Activated CD8-positive, alpha-beta T cell treated with anti-CD3 and anti-CD28 coated beads for 36 hours (primary cell): ENCODE results near the gene STARD9. TPM values are rescaled to one million over a fixed set of nuclear protein-coding genes. Genes with fewer than 3 reads are reported as not detected.
A peak's percentile ranks its signal among the peaks of the same experiment; 100 is the strongest.

Experiments
- ATAC-seq: fragments of 200-7000 bp; cut with Tn5 transposase; one replicate; pipeline ENCODE4 v1.10.0; 2021; ENCODE audit warnings: mild to moderate bottlenecking, moderate library complexity
- CTCF ChIA-PET: fragments of 350-600 bp; sonication (Branson Sonifier 250); formaldehyde crosslinking; loops from one replicate; lab custom pipeline; 2021; ENCODE audit warnings: antibody characterized with exemption; lab: Charles Lee
- POLR2A ChIA-PET: fragments of 350-600 bp; sonication (Branson Sonifier 250); formaldehyde crosslinking; loops from one replicate; lab custom pipeline; 2021; ENCODE audit warnings: antibody characterized with exemption; lab: Charles Lee
- DNase-seq: peaks from one replicate; pipeline ENCODE4 v3.0.0-alpha.2; 2020
- H3K27ac Mint-ChIP-seq: one replicate; pipeline ENCODE4 v1.8.0; 2021; ENCODE audit warnings: mild to moderate bottlenecking, mixed read lengths
- H3K27me3 Mint-ChIP-seq: one replicate; pipeline ENCODE4 v1.8.0; 2021; ENCODE audit warnings: mixed read lengths
- H3K36me3 Mint-ChIP-seq: one replicate; pipeline ENCODE4 v1.8.0; 2021; ENCODE audit warnings: low read depth, mixed read lengths
- H3K4me1 Mint-ChIP-seq: one replicate; pipeline ENCODE4 v1.8.0; 2021; ENCODE audit warnings: low read depth, mixed read lengths
- H3K4me3 Mint-ChIP-seq: one replicate; pipeline ENCODE4 v1.8.0; 2021; ENCODE audit warnings: mild to moderate bottlenecking, moderate library complexity, mixed read lengths
- H3K9me3 Mint-ChIP-seq: one replicate; pipeline ENCODE4 v1.8.0; 2021; ENCODE audit warnings: mixed read lengths
- intact Hi-C: fragments of 100-400 bp; cut with micrococcal nuclease; formaldehyde crosslinking; loops from one replicate; pipeline ENCODE4 v1.10.0; 2022
- total RNA-seq, 2 experiments: library from RNA; stranded (reverse); gene quantifications; one replicate each; pipeline ENCODE4 v1.2.3, GENCODE V29; 2021
- TF ChIP-seq, protein P1 (sequence below): fragments of 200-600 bp; IDR thresholded peaks from one replicate; pipeline ENCODE4 v1.8.0; 2022; ENCODE audit warnings: antibody characterized with exemption, mild to moderate bottlenecking

The STARD9 gene
- total RNA-seq, result 1 to 10 TPM; 4.8 to 6.4 TPM

DNA sequence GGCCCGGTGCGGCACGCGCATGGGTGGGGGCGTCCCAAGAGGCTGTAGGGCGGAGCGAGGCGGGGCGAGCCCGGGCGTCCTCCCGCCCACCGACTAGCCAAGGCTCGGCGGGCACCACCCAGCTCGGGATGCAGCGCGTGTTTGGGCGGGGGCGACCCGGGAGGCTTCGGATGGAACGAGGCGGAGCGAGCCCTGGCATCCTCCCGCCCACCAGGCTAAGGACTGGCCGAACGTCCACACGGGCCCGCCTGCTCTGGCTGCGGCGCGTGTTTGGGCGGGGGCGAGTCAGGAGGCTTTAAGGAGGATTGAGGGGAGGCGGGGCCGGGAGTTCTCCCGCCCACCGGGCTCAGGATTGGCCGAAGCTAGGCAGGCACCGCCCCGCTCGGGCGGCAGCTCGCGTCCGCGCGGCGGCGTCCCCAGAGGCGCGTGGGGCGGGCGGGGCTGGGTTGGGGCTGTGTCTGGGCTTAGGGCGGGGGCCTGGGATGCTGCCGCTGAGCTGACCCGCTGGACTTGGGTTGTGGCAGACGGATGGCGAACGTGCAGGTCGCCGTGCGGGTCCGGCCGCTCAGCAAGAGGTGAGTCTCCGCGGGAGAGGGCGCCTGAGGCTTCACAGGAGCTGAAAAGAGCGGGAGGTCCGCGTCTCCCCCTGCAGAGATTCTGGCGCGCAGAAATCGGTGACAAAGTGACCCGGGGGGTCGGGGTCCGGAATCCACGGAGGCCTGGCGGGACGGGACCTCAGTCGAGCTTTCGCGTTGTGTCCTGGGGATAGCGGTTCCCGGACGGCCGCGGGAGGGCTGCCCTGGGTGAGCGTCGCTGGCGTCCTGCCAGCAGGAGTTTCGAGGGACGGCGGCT is at the start of gene STARD9:
Gene STARD9, plus strand, starts transcription at position 419 of the 852 bp plus-strand sequence. Its CDS starts 110 bp downstream, at position 529.
- CTCF ChIA-PET, result interaction anchor here (1.0 to 1.8 kb wide), 4 partner anchors 11 to 351 kb away, joined by 3 to 6 read pairs (median 4); no protein-coding TSS in a partner anchor
- peak within 1 kb of the TSS; percentile 93 for H3K4me3 Mint-ChIP-seq
- peak; percentile 98 for DNase-seq
- POLR2A ChIA-PET, result interaction anchor here (0.6 to 1.7 kb wide), 9 partner anchors 7 to 71 kb away, joined by 3 to 17 read pairs (median 3); partner anchors contain the start of genes HAUS2 and LRRC57
- no peaks in the 10 kb centered on the region for H3K9me3 Mint-ChIP-seq
- peak; percentile 94 for ATAC-seq
- H3K27me3 Mint-ChIP-seq, result no peaks in the 10 kb centered on the region
- peak within 1 kb of the TSS; percentile 89 for H3K27ac Mint-ChIP-seq
- peaks cover 29% of the 10 kb centered on the region for H3K4me1 Mint-ChIP-seq
- H3K36me3 Mint-ChIP-seq, result peaks cover 2% of the 10 kb centered on the region
- intact Hi-C loops, result no loop called here
- TF ChIP-seq, protein P1, sequence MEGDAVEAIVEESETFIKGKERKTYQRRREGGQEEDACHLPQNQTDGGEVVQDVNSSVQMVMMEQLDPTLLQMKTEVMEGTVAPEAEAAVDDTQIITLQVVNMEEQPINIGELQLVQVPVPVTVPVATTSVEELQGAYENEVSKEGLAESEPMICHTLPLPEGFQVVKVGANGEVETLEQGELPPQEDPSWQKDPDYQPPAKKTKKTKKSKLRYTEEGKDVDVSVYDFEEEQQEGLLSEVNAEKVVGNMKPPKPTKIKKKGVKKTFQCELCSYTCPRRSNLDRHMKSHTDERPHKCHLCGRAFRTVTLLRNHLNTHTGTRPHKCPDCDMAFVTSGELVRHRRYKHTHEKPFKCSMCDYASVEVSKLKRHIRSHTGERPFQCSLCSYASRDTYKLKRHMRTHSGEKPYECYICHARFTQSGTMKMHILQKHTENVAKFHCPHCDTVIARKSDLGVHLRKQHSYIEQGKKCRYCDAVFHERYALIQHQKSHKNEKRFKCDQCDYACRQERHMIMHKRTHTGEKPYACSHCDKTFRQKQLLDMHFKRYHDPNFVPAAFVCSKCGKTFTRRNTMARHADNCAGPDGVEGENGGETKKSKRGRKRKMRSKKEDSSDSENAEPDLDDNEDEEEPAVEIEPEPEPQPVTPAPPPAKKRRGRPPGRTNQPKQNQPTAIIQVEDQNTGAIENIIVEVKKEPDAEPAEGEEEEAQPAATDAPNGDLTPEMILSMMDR, result no peak

DNA sequence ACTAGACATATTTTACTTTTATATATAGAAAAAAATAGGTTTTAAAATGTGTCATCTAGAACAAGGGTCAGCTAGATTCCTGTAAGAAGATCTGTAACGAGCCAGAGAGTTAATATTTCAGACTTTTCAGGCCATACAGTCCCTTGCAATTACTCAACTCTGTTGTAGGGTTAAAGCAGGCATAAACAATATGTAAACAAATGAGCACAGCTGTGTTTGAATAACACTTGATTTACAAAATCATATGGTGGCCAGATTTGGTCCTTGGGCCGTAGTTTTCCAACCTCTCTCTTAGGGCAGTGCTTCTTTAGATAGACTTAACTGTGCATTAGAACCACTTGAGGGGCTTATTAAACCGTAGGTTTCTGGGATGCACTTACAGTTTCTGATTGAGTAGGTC is 46.4 kb upstream of the STARD9 start:
- H3K36me3 Mint-ChIP-seq, result peaks cover 7% of the 10 kb centered on the region
- TF ChIP-seq, protein P1, result no peak
- DNase-seq (no peak), ATAC-seq (no peak)
- intact Hi-C loops, result no loop called here
- ChIA-PET POLR2A (no interaction called here), CTCF (interaction anchor here (0.8 kb wide), 1 partner anchor 121 kb away, joined by 3 read pairs; no protein-coding TSS in a partner anchor)
- no peak overlapping the region for H3K27ac Mint-ChIP-seq
- H3K9me3 Mint-ChIP-seq, result no peaks in the 10 kb centered on the region
- H3K27me3 Mint-ChIP-seq, result no peaks in the 10 kb centered on the region
- no peak overlapping the region for H3K4me3 Mint-ChIP-seq
- H3K4me1 Mint-ChIP-seq, result no peaks in the 10 kb centered on the region

DNA sequence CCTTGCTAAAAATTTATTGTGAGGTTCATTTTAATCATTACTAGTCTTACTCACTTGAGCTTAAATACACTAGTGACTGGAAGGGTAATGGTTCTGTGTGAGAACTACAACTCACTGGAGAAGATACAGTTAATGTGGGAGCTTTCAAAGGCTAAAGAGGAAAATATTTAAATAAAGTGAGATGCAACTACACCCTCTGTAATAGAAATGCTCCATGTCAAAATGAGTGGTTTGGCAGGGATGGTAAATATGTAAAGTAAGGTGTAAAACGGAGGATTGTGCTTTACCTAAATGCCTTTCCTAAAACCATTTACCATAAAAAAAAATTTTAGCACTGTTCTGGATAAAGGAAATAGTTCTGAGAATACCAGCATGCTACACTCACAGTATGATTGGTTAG is 42.2 kb upstream of the STARD9 start:
- no peaks in the 10 kb centered on the region for H3K27me3 Mint-ChIP-seq
- CTCF ChIA-PET, result interaction anchor here (0.9 kb wide), 1 partner anchor 20 kb away, joined by 4 read pairs; no protein-coding TSS in a partner anchor
- H3K36me3 Mint-ChIP-seq, result peaks cover 8% of the 10 kb centered on the region
- intact Hi-C loops, result no loop called here
- POLR2A ChIA-PET, result no interaction called here
- TF ChIP-seq, protein P1, result no peak
- H3K27ac Mint-ChIP-seq, result no peak overlapping the region
- no peaks in the 10 kb centered on the region for H3K4me1 Mint-ChIP-seq
- H3K9me3 Mint-ChIP-seq, result no peaks in the 10 kb centered on the region
- no peak for ATAC-seq
- H3K4me3 Mint-ChIP-seq, result no peak overlapping the region
- DNase-seq, result no peak

DNA sequence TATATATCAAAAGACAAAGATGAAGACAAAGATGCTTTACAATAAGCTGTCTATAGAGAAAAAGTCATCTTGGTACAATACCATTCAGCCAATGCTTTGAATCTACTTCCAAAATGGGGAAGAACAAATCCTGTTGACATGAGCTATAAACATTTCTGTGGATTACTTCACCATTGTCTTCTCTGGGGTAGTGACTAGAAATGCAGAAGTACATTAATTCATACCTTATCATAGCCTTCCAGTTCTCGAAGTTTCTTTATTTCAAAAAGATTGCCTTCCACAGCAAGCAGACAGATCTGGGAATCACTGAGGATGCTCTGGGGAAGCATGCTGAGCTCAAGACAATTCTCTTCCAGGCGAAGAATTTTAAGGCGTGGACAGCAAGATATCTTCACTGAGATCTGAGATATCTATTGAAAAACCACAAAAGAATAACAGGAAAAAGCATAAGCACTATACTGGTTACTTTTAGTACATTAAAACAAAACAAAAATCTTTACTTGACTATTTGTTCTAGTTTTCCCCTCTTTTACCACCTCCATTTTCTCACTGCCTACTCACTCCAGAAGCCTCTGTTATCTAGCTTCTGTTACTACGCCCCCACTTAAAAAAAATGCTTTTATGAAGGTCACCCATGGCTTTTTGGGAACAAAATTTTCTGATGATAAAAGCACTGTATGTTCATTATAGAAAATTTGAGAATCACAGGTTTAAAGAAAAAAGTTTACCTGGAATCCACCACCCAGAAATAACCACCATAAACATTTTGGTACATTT is 30.4 kb upstream of the STARD9 start:
- ATAC-seq, result no peak
- H3K4me3 Mint-ChIP-seq, result no peak overlapping the region
- no peak overlapping the region for H3K27ac Mint-ChIP-seq
- intact Hi-C loops, result no loop called here
- POLR2A ChIA-PET, result interaction anchor here (2.4 kb wide), 1 partner anchor 54 kb away, joined by 8 read pairs; the partner anchor contains the start of gene ZNF106
- CTCF ChIA-PET, result interaction anchor here (1.0 kb wide), 1 partner anchor 73 kb away, joined by 3 read pairs; no protein-coding TSS in a partner anchor
- TF ChIP-seq, protein P1, result no peak
- no peaks in the 10 kb centered on the region for H3K27me3 Mint-ChIP-seq
- H3K36me3 Mint-ChIP-seq, result peaks cover 14% of the 10 kb centered on the region
- H3K9me3 Mint-ChIP-seq, result no peaks in the 10 kb centered on the region
- peaks cover 33% of the 10 kb centered on the region for H3K4me1 Mint-ChIP-seq
- DNase-seq, result no peak
